Panc1 (cell line): ENCODE measurements around the gene ATXN7L2. TPM values are rescaled to one million over a fixed set of nuclear protein-coding genes. Genes with fewer than 3 reads are reported as not detected.

ENCODE experiments used
- ATAC-seq: fragments of 200-7000 bp; cut with Tn5 transposase; 2 replicates; pipeline ENCODE4 v1.9.1; 2020; ENCODE audit warnings: mild to moderate bottlenecking, moderate library complexity
- BruUV-seq: library from RNA; stranded (reverse); fragments of 400-500 nt; replicated peaks from 2 replicates; lab custom pipeline; 2021; lab: Mats Ljungman, UMichigan
- CTCF ChIA-PET: fragments of 300-600 bp; sonication (Branson Sonifier 250); formaldehyde crosslinking; loops from one replicate; lab custom pipeline; 2022; ENCODE audit warnings: antibody characterized with exemption; lab: Charles Lee
- POLR2A ChIA-PET: fragments of 300-600 bp; sonication (Branson Sonifier 250); formaldehyde crosslinking; loops from one replicate; lab custom pipeline; 2022; ENCODE audit warnings: antibody characterized with exemption; lab: Charles Lee
- DNase-seq: peaks from one replicate; pipeline ENCODE4 v3.0.0-alpha.2; 2010; ENCODE audit warnings: low read depth, low spot score
- H3K27ac ChIP-seq: 2 replicates; pipeline ENCODE4 v1.5.1; 2011; ENCODE audit warnings: mild to moderate bottlenecking, low read length, inconsistent platforms
- H3K27me3 ChIP-seq: fragments of 200-500 bp; sonication (Bioruptor generic); 2 replicates; pipeline ENCODE4 v1.6.0; 2014; ENCODE audit warnings: low read length, inconsistent platforms; ENCODE audit not compliant: control insufficient read depth, insufficient read depth
- H3K36me3 ChIP-seq: fragments of 200-500 bp; sonication (Bioruptor generic); 2 replicates; pipeline ENCODE4 v1.5.1; 2014; ENCODE audit warnings: inconsistent platforms, mild to moderate bottlenecking, low read length, moderate library complexity; ENCODE audit not compliant: control insufficient read depth, insufficient read depth
- H3K4me1 ChIP-seq: 2 replicates; pipeline ENCODE4 v1.5.1; 2011; ENCODE audit warnings: inconsistent platforms, mild to moderate bottlenecking, low read length, moderate library complexity; ENCODE audit not compliant: control insufficient read depth, insufficient read depth
- H3K4me3 ChIP-seq, 2 experiments: 2 replicates each; pipeline ENCODE4 v1.5.1; 2011 to 2012; ENCODE audit warnings: low read depth in 2 of 2, low read length in 2 of 2, mild to moderate bottlenecking in 2 of 2, inconsistent platforms in 1 of 2, moderate library complexity in 1 of 2
- H3K9me3 ChIP-seq: fragments of 200-500 bp; sonication (Bioruptor generic); 2 replicates; pipeline ENCODE4 v1.5.1; 2014; ENCODE audit warnings: low read depth, mild to moderate bottlenecking, inconsistent platforms, low read length, moderate library complexity; ENCODE audit not compliant: control insufficient read depth, insufficient read depth
- CTCF ChIP-seq: fragments of 450-650 bp; IDR thresholded peaks from 2 replicates; pipeline ENCODE4 v1.5.1; 2017; ENCODE audit warnings: mild to moderate bottlenecking
- POLR2AphosphoS5 ChIP-seq: IDR thresholded peaks from 2 replicates; pipeline ENCODE4 v1.6.1; 2012; ENCODE audit warnings: mild to moderate bottlenecking, low read depth, low read length, moderate library complexity
- REST ChIP-seq, 2 experiments: IDR thresholded peaks; 2 replicates each; pipeline ENCODE4 v1.6.1; 2011 to 2012; ENCODE audit warnings: low read depth in 2 of 2, control low read depth in 1 of 2, low read length in 1 of 2, mild to moderate bottlenecking in 1 of 2, moderate library complexity in 1 of 2; ENCODE audit not compliant: insufficient read depth in 1 of 2
- SIN3A ChIP-seq: IDR thresholded peaks from 2 replicates; pipeline ENCODE4 v1.6.1; 2012; ENCODE audit warnings: low read depth, mild to moderate bottlenecking, low read length, moderate library complexity, borderline replicate concordance; ENCODE audit not compliant: insufficient read depth
- TCF7L2 ChIP-seq: IDR thresholded peaks from 2 replicates; pipeline ENCODE4 v1.6.1; 2011; ENCODE audit warnings: mild to moderate bottlenecking, low read depth, low read length, inconsistent platforms
- in situ Hi-C: cut with HindIII; loops from 2 replicates; pipeline ENCODE4 v1.10.0; 2016; ENCODE audit warnings: low sequenced_read_pairs, low pct_unique_long_range_greater_than_20kb
- intact Hi-C: fragments of 100-400 bp; cut with micrococcal nuclease; formaldehyde crosslinking; loops from one replicate; pipeline ENCODE4 v1.10.0; 2022; ENCODE audit not compliant: unreplicated experiment
- total RNA-seq: library from RNA; stranded (reverse); gene quantifications from one replicate; pipeline ENCODE4 v1.2.1, GENCODE V29; 2021; ENCODE audit not compliant: unreplicated experiment

ATXN7L2 gene
- total RNA-seq, 1 experiment from 2014 or later: 4.9 TPM

GRCh38 chr1:109476825-109477224 is 6.9 kb upstream of the ATXN7L2 start:
- in situ Hi-C loops (no loop called here), intact Hi-C loops (no loop called here)
- Histone ChIP-seq H3K4me3 (no peak overlapping the region), H3K27me3 (no peaks in the 10 kb centered on the region), H3K9me3 (no peaks in the 10 kb centered on the region), H3K27ac (no peak overlapping the region), H3K36me3 (no peaks in the 10 kb centered on the region), H3K4me1 (no peaks in the 10 kb centered on the region)
- DNase-seq (no peak), ATAC-seq (no peak)
- ChIA-PET CTCF (no interaction called here), POLR2A (no interaction called here)
- TF ChIP-seq SIN3A: no peak
- no peak for TF ChIP-seq POLR2AphosphoS5
- TF ChIP-seq TCF7L2: no peak
- no peak for TF ChIP-seq CTCF
- no peak for TF ChIP-seq REST (IDR thresholded peaks at IDR 0.05; ENCODE audit: insufficient read depth in 1 of 2, low read depth in 2 of 2, low read length in 1 of 2)
- BruUV-seq: no TSS peak

- DNase-seq (no peak), ATAC-seq (0 out of 2 replicates have a peak, but pooled peaks have one; percentile 60)
- no peak overlapping the region for H3K4me3 ChIP-seq
- no TSS peak for BruUV-seq
- no peak overlapping the region for H3K27ac ChIP-seq
- intact Hi-C loops (no loop called here), in situ Hi-C loops (no loop called here)
- no peaks in the 10 kb centered on the region for H3K9me3 ChIP-seq
- TF ChIP-seq TCF7L2: no peak
- no peak for TF ChIP-seq REST (IDR thresholded peaks at IDR 0.05; ENCODE audit: insufficient read depth in 1 of 2, low read depth in 2 of 2, low read length in 1 of 2)
- no peak for TF ChIP-seq SIN3A
- TF ChIP-seq CTCF: no peak
- no peak for TF ChIP-seq POLR2AphosphoS5
- no peaks in the 10 kb centered on the region for H3K36me3 ChIP-seq
- H3K27me3 ChIP-seq: no peaks in the 10 kb centered on the region
- no peaks in the 10 kb centered on the region for H3K4me1 ChIP-seq
- ChIA-PET CTCF (no interaction called here), POLR2A (no interaction called here)
These were observed 5.9 kb upstream of the ATXN7L2 start for GRCh38 chr1:109477821-109478220.
